Measurements from ENCODE around the gene CNTN4. TPM values are rescaled to one million over a fixed set of nuclear protein-coding genes. Genes with fewer than 3 reads are reported as not detected.

The CNTN4 gene
- total and polyA plus RNA-seq, 2 of the 8 experiments (the other 6 are each of a cell fraction or from before 2014, with no cell fraction given): 0.41 to 2.2 TPM

DNA sequence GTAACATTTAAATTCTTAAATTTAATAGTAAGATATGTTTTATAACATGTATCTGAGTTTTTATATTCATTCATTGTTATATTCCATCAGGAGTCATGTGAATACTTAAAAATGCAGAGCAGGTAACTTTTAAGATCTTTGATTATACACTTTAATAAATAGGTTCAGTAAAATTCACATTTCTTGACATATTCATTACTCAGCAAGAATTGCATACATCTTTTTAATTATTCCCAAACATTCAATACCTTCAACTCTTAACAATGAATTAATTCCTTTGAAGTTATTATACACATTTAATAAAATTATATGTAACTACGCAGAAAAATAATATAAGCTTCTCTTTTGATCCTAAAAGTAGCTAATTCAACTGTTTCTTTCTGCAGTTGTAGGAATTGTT is 105.4 kb downstream of the CNTN4 start:
- Histone ChIP-seq H3K4me2 (ENCODE audit: insufficient read depth in 1 of 2, low read depth in 2 of 2, low read length in 2 of 2) (no peak overlapping the region), H3K27ac (ENCODE audit: low read depth, low read length) (no peak overlapping the region), H3K9me3 (ENCODE audit: insufficient read depth in 2 of 2, low read depth in 1 of 2, low read length in 1 of 2) (no peaks in the 10 kb centered on the region), H3K18ac (ENCODE audit: extremely low read depth, low read length) (no peak overlapping the region), H4K8ac (ENCODE audit: extremely low read depth, insufficient read depth, low read length) (no peak overlapping the region), H3K27me3 (replicated peaks in 1 of 4; ENCODE audit: control insufficient read depth in 3 of 4, extremely low read depth in 1 of 4, insufficient read depth in 3 of 4, low read length in 3 of 4) (no peaks in the 10 kb centered on the region), H4K5ac (ENCODE audit: insufficient read length, low read depth, low read length) (no peak overlapping the region), H2BK120ac (replicated peaks; ENCODE audit: low read depth, low read length) (no peak overlapping the region), H3K4me1 (replicated peaks in 1 of 4; ENCODE audit: control insufficient read depth in 3 of 4, insufficient read depth in 4 of 4, low read length in 3 of 4) (no peaks in the 10 kb centered on the region), H3K56ac (replicated peaks; ENCODE audit: insufficient read length, low read depth, low read length) (no peak overlapping the region), H3K4ac (replicated peaks; ENCODE audit: insufficient read length, low read depth, low read length) (no peak overlapping the region), H2BK12ac (ENCODE audit: low read depth, low read length) (no peak overlapping the region), H3K23me2 (ENCODE audit: low read depth, low read length) (no peaks in the 10 kb centered on the region; the same call in 1 of the 2 replicates), H2AFZ (ENCODE audit: low read length) (no peak overlapping the region), H3K9ac (replicated peaks in 1 of 4; ENCODE audit: extremely low read depth in 1 of 4, low read depth in 3 of 4, low read length in 3 of 4) (no peak overlapping the region), H2BK15ac (ENCODE audit: low read length) (no peak overlapping the region), H3K79me1 (ENCODE audit: low read depth, low read length) (no peaks in the 10 kb centered on the region), H3K36me3 (ENCODE audit: control insufficient read depth in 2 of 4, insufficient read depth in 4 of 4, low read length in 3 of 4) (no peaks in the 10 kb centered on the region), H3K14ac (ENCODE audit: insufficient read length) (no peak overlapping the region), H4K91ac (replicated peaks; ENCODE audit: insufficient read length, low read length) (no peak overlapping the region), H3K79me2 (ENCODE audit: control insufficient read depth in 1 of 2, insufficient read depth in 2 of 2, low read length in 2 of 2) (no peaks in the 10 kb centered on the region), H3K23ac (ENCODE audit: insufficient read length) (no peak overlapping the region), H2BK5ac (ENCODE audit: low read depth, low read length) (no peak overlapping the region), H3K4me3 (ENCODE audit: extremely low read depth in 1 of 4, insufficient read depth in 2 of 4, low read depth in 3 of 4, low read length in 4 of 4) (no peak overlapping the region), H2AK5ac (ENCODE audit: low read depth, low read length) (no peak overlapping the region), H2BK20ac (ENCODE audit: low read length) (no peak overlapping the region), H4K20me1 (replicated peaks in 1 of 2; ENCODE audit: control insufficient read depth in 1 of 2, insufficient read depth in 2 of 2, low read length in 2 of 2) (no peaks in the 10 kb centered on the region)
- no peak for TF ChIP-seq POLR2AphosphoS5 (IDR thresholded peaks at IDR 0.05; ENCODE audit: low read depth, low read length)
- TF ChIP-seq TEAD4 (IDR thresholded peaks at IDR 0.05; ENCODE audit: low read depth, low read length): no peak
- no peak for TF ChIP-seq SIN3A (conservative IDR thresholded peaks at IDR 0.05 in 1 of 2, IDR thresholded peaks at IDR 0.05 in 1 of 2; ENCODE audit: low read depth in 1 of 2, low read length in 2 of 2)
- no peak for TF ChIP-seq BRCA1 (IDR thresholded peaks at IDR 0.05; ENCODE audit: low read depth, low read length)
- no peak for TF ChIP-seq CHD2 (IDR thresholded peaks at IDR 0.05; ENCODE audit: low read length)
- TF ChIP-seq MAFK (IDR thresholded peaks at IDR 0.05; ENCODE audit: low read depth, low read length): no peak
- no peak for TF ChIP-seq EGR1 (IDR thresholded peaks at IDR 0.05; ENCODE audit: borderline replicate concordance, low read depth, low read length)
- FAIRE-seq (no peak), DNase-seq (ENCODE audit: low read depth in 1 of 2, low spot score in 2 of 2) (no peak)
- POLR2A ChIA-PET (ENCODE audit: partially characterized antibody): no interaction called here
- CTCF ChIA-PET (ENCODE audit: partially characterized antibody): interaction anchor here (1.3 kb wide), 1 partner anchor 14 kb away, joined by 5 read pairs; no protein-coding TSS in a partner anchor
- WGBS, 2 experiments (ENCODE audit: extremely low coverage in 1 of 2, insufficient coverage in 1 of 2, insufficient read length in 1 of 2, insufficient replicate concordance in 2 of 2, low coverage in 1 of 2, low lambda C conversion rate in 2 of 2, missing lambda C conversion rate in 1 of 2): 93% methylated on average over 1 of the region's 1 CpG; no CpG with 5 or more reads in 1 of the 2 experiments
